Tibial nerve (tissue), 4 donors: ENCODE measurements around the gene RLN3. TPM values are rescaled to one million over a fixed set of nuclear protein-coding genes. Genes with fewer than 3 reads are reported as not detected.

ENCODE experiments used
- DNase-seq, 2 donors: peaks; one replicate each; pipeline ENCODE4 v3.0.0-alpha.2; 2019; ENCODE audit warnings: low spot score in 2 of 2
- H3K27ac ChIP-seq, 4 donors: fragments of 200-600 bp; sonication (generic) in 3 of 4; one replicate each; pipeline ENCODE4 v1.5.1; 2017 to 2019; ENCODE audit warnings: mild to moderate bottlenecking in 1 of 4
- H3K27me3 ChIP-seq, 2 donors: fragments of 200-600 bp; sonication (generic) in 1 of 2; one replicate each; pipeline versions ENCODE4 v1.5.1 to v1.6.0; 2017 to 2019
- H3K36me3 ChIP-seq, 3 donors: fragments of 200-600 bp; sonication (generic); one replicate each; pipeline ENCODE4 v1.5.1; 2018 to 2019
- H3K4me1 ChIP-seq, 4 donors: fragments of 200-600 bp; sonication (generic) in 3 of 4; one replicate each; pipeline ENCODE4 v1.5.1; 2017 to 2019
- H3K4me3 ChIP-seq, 4 donors: fragments of 200-600 bp; sonication (generic) in 3 of 4; one replicate each; pipeline ENCODE4 v1.5.1; 2017 to 2019; ENCODE audit warnings: mild to moderate bottlenecking in 1 of 4, moderate library complexity in 1 of 4
- H3K9me3 ChIP-seq, 4 donors: fragments of 200-600 bp; sonication (generic) in 3 of 4; one replicate each; pipeline ENCODE4 v1.5.1; 2017 to 2019
- EP300 ChIP-seq, 2 donors: sonication (generic); formaldehyde crosslinking; IDR thresholded peaks; one replicate each; pipeline ENCODE4 v1.6.1; 2017; ENCODE audit warnings: antibody characterized with exemption in 2 of 2, mild to moderate bottlenecking in 1 of 2
- POLR2A ChIP-seq, 2 donors: fragments of 450-650 bp; IDR thresholded peaks; one replicate each; pipeline ENCODE4 v1.6.1; 2017; ENCODE audit warnings: antibody characterized with exemption in 2 of 2, mild to moderate bottlenecking in 2 of 2, moderate library complexity in 2 of 2
- WGBS, 2 donors: methylation state at CpG; one replicate each; pipeline ENCODE4 v1.1.5; 2018; 5-methylcytosine and 5-hydroxymethylcytosine counted together
- total RNA-seq, 4 donors: library from RNA; depleted of rRNA; stranded (reverse); fragments of >200 nt; gene quantifications; one replicate each; pipeline ENCODE4 v1.1.0, GENCODE V29; 2016
- TF ChIP-seq, protein P1 (sequence below), 5 experiments: fragments of 200-600 bp in 3 of 5; fragments of 450-650 bp in 2 of 5; sonication (generic) in 3 of 5; IDR thresholded peaks; one replicate each; pipeline ENCODE4 v1.5.1; 2016 to 2019; ENCODE audit warnings: antibody characterized with exemption in 5 of 5, mild to moderate bottlenecking in 3 of 5, moderate library complexity in 2 of 5

The RLN3 gene
- total RNA-seq, 4 donors from 2014 or later, result not detected

DNA sequence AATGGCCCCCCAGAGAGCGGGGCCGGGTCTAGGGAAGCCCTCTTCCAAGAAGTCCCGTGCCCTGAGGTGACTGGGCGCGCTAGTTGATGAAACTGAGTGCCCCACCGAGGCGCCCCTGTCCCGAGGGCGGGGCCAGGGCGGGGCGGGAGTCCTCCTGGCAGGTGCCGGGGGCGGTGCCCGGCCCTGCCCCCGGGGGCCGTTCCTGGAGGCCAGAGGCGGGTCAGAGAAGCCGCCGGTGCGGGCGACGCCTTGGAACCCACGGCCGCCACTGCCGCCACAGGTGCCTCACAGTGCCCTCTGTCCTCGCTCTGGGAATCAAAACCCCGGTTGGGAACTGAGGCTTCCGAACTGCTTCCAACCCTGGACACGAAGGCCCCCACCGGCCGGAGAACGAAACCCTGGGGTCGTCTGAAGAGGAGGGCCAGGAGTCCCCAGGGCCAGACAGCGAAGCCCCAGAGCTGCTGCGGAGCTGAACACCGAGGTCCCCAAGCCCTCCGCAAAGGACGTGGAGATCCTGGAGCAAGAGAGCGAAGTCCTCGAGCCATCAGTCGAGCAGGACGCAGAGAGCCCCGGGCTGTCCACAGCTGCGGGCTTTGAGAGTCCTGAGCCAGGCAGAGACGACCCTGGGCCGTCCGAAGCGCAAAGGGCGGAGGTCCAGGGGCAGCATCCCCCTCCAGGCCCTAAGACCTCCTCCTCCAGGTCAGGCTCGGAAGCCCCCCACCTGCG is 44.8 kb downstream of the RLN3 start, which contains the start of gene MISP3:
Gene MISP3, plus strand, starts transcription at position 252 of the 726 bp plus-strand sequence. CDS start 524 bp downstream, outside the sequence.
- no peak for DNase-seq
- Histone ChIP-seq H3K36me3 (no peaks in the 10 kb centered on the region), H3K4me1 (peaks cover 0 to 44% (median 20%) of the 10 kb centered on the region in 4 donors), H3K4me3 (peak within 1 kb of the TSS; percentile 55 to 89 (median 72)), H3K27ac (peak within 1 kb of the TSS; percentile 78 to 96 (median 87)), H3K27me3 (no peaks in the 10 kb centered on the region), H3K9me3 (no peaks in the 10 kb centered on the region)
- 2 to 3% methylated on average over 8 to 27 of the region's 51 CpGs for WGBS, 2 donors
- TF ChIP-seq EP300 (IDR thresholded peaks at IDR 0.05) (no peak), POLR2A (IDR thresholded peaks at IDR 0.05) (no peak)
- TF ChIP-seq, protein P1, sequence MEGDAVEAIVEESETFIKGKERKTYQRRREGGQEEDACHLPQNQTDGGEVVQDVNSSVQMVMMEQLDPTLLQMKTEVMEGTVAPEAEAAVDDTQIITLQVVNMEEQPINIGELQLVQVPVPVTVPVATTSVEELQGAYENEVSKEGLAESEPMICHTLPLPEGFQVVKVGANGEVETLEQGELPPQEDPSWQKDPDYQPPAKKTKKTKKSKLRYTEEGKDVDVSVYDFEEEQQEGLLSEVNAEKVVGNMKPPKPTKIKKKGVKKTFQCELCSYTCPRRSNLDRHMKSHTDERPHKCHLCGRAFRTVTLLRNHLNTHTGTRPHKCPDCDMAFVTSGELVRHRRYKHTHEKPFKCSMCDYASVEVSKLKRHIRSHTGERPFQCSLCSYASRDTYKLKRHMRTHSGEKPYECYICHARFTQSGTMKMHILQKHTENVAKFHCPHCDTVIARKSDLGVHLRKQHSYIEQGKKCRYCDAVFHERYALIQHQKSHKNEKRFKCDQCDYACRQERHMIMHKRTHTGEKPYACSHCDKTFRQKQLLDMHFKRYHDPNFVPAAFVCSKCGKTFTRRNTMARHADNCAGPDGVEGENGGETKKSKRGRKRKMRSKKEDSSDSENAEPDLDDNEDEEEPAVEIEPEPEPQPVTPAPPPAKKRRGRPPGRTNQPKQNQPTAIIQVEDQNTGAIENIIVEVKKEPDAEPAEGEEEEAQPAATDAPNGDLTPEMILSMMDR (IDR thresholded peaks at IDR 0.05), result no peak

DNA sequence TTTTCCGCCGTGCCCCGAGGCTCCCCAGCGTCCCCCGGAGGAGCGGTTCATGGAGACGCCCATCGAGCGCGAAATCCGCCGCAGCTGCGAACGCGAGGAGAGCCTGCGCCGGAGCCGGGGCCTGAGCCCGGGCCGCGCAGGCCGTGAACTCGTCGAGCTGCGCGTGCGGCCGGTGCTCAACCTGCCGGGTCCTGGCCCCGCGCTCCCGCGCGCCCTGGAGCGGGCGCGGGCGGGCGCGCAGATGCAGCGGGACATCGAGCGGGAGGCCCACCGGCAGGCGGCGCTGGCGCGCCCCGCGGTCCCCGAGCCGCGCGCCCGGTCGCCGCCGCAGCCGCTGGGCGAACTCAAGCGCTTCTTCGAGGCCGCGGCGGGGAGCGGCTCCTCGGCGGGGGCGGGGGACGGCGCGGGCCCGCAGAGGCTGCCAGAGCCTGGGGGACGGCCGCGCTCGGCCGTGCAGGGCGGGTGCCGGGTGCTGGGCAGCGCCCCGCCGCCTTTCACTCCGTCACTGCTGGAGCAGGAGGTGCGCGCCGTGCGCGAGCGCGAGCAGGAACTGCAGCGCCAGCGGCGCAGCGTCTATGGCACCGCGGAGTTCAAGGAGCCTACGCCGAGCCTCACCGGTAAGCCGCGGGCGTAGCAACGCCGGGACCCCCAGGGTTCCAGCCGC is 45.4 kb downstream of the RLN3 start:
- H3K27ac ChIP-seq, result peak overlapping the region; percentile 78 to 96 (median 87)
- no peaks in the 10 kb centered on the region for H3K36me3 ChIP-seq
- H3K27me3 ChIP-seq, result no peaks in the 10 kb centered on the region
- H3K4me1 ChIP-seq, result peaks cover 0 to 44% (median 20%) of the 10 kb centered on the region in 4 donors
- peak in 1 of 2 donors; percentile 34 for TF ChIP-seq EP300 (IDR thresholded peaks at IDR 0.05)
- TF ChIP-seq, protein P1 (IDR thresholded peaks at IDR 0.05), result peak; percentile 30 to 99 (median 96)
- TF ChIP-seq POLR2A (IDR thresholded peaks at IDR 0.05), result peak; percentile 34 to 47
- H3K4me3 ChIP-seq, result peak overlapping the region; percentile 55 to 89 (median 72)
- WGBS, 2 donors, result 1 to 3% methylated on average over 14 to 92 of the region's 106 CpGs
- H3K9me3 ChIP-seq, result no peaks in the 10 kb centered on the region
- peak in 1 of 2 donors; percentile 39 for DNase-seq

DNA sequence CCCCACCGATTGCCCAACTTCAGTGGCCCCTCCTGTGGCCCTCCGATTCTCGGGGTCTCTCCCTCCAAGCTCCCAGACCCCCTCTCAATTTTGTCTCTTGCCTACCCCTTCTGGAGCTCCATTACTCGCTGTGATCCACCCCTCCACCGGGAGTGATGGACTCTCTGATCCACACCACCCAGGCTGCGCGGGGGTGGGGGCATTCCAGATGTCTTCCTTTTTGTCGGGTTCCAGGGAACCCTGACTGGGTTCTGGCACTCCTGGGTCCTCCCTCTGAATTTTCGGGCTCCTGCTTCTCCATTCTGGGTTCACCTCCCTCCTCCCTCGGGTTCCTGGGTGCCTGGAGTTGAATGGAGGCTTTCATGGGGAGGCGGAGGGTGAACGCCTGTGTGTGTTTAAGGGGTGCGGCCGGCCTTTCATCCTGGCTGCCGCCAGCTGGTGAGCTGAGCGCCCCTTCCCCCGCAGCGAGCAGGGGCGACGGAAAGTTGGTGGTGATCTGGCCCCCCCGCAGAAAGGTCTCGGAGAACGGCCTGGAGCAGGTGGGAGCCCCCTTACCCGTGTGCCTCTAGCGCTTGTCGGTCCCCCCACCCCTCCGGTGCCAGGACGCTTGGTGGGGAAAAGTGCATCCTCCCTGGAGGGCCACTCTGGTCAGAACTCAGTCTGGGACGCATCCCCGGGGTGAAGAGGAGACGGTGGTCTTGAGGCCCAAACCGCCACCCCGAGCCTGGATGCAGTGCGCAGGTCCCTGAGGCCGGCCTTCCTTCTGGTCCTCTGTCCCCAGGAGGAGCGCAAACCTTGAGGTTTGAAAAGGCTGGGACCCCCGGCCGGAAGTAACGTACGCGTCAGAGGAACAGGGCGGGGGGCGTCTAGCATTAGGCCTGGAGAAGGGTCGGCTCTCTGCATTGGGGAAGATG is 46.2 kb downstream of the RLN3 start:
- no peaks in the 10 kb centered on the region for H3K27me3 ChIP-seq
- no peaks in the 10 kb centered on the region for H3K9me3 ChIP-seq
- TF ChIP-seq POLR2A (IDR thresholded peaks at IDR 0.05) (no peak), EP300 (IDR thresholded peaks at IDR 0.05) (no peak)
- TF ChIP-seq, protein P1 (IDR thresholded peaks at IDR 0.05), result no peak
- H3K4me1 ChIP-seq, result peaks cover 0 to 44% (median 20%) of the 10 kb centered on the region in 4 donors
- peak overlapping the region; percentile 54 to 89 (median 72) for H3K4me3 ChIP-seq
- no peaks in the 10 kb centered on the region for H3K36me3 ChIP-seq
- WGBS, 2 donors, result 0 to 2% methylated on average over 26 to 29 of the region's 44 CpGs
- H3K27ac ChIP-seq, result peak overlapping the region; percentile 78 to 96 (median 87)
- peak in 1 of 2 donors; percentile 23 for DNase-seq

DNA sequence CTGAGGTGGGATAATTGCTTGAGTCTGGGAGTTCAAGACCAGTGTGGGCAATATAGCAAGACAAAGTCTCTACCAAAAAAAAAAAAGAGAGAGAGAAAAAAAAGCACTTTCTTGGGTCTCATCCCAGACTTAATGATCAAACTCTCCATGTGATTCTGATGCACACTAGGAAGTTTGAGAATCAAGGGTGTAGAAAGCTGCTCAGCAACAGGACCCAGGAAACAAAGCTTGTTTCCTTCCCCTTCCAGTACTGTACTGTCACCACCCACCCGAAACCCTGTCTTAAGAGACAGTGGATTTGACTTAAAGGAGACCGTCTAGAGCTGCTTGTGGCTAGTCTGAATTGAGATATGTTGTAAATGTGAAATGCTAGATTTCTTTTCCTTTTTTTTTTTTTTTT is 50.5 kb downstream of the RLN3 start:
- 64 to 69% methylated on average over 2 of the region's 2 CpGs for WGBS, 2 donors
- H3K27me3 ChIP-seq, result no peaks in the 10 kb centered on the region
- peaks cover 0 to 48% (median 16%) of the 10 kb centered on the region in 4 donors for H3K4me1 ChIP-seq
- peak overlapping the region in 1 of 4 donors; percentile 33 for H3K27ac ChIP-seq
- no peaks in the 10 kb centered on the region for H3K36me3 ChIP-seq
- TF ChIP-seq, protein P1 (IDR thresholded peaks at IDR 0.05), result no peak
- TF ChIP-seq EP300 (IDR thresholded peaks at IDR 0.05) (peak in 1 of 2 donors; percentile 36), POLR2A (IDR thresholded peaks at IDR 0.05) (no peak)
- no peaks in the 10 kb centered on the region for H3K9me3 ChIP-seq
- no peak overlapping the region for H3K4me3 ChIP-seq
- no peak for DNase-seq

Other genes starting within 250 kb of the RLN3 start
- 10 to 100 TPM in 1 of 4 donors, 1 to 10 TPM in 3; 2.8 to 19.8 (median 4.0) TPM for gene ZSWIM4, start 232.7 kb upstream of the RLN3 start, total RNA-seq
- not detected for gene NANOS3, start 151.0 kb upstream of the RLN3 start, total RNA-seq
- gene BRME1, start 122.0 kb upstream of the RLN3 start, total RNA-seq, result 1 to 10 TPM in 3 of 4 donors, not detected in 1; 1.5 to 3.3 (median 3.0) TPM
- 10 to 100 TPM; 42.7 to 99.3 (median 56.0) TPM for gene CC2D1A, start 121.9 kb upstream of the RLN3 start, total RNA-seq
- 10 to 100 TPM in 3 of 4 donors, 1 to 10 TPM in 1; 9.4 to 45.7 (median 20.7) TPM for gene PODNL1, start 89.7 kb upstream of the RLN3 start, total RNA-seq
- gene DCAF15, start 75.6 kb upstream of the RLN3 start, total RNA-seq, result 10 to 100 TPM; 14.3 to 31.5 (median 19.3) TPM
- 1 to 10 TPM; 3.1 to 8.4 (median 6.0) TPM for gene RFX1, start 21.8 kb upstream of the RLN3 start, total RNA-seq
- 1 to 10 TPM; 2.4 to 3.5 (median 3.0) TPM for gene IL27RA, start 3.6 kb downstream of the RLN3 start, total RNA-seq
- 1 to 10 TPM in 1 of 4 donors, under 1 TPM in 3; 0.30 to 2.7 (median 0.53) TPM for gene PALM3, start 33.9 kb downstream of the RLN3 start, total RNA-seq
- 1 to 10 TPM; 1.8 to 7.8 (median 7.2) TPM for gene MISP3, start 44.6 kb downstream of the RLN3 start, total RNA-seq
- not detected for gene C19orf67, start 57.6 kb downstream of the RLN3 start, total RNA-seq
- 10 to 100 TPM in 3 of 4 donors, 1 to 10 TPM in 1; 5.9 to 31.4 (median 19.0) TPM for gene SAMD1, start 62.6 kb downstream of the RLN3 start, total RNA-seq
- 10 to 100 TPM; 26.9 to 59.4 (median 41.3) TPM for gene PRKACA, start 89.6 kb downstream of the RLN3 start, total RNA-seq
- gene ASF1B, start 108.4 kb downstream of the RLN3 start, total RNA-seq, result 1 to 10 TPM in 1 of 4 donors, under 1 TPM in 1, not detected in 2; 0.90 to 2.3 TPM
- gene ADGRL1, start 178.0 kb downstream of the RLN3 start, total RNA-seq, result 10 to 100 TPM in 2 of 4 donors, 1 to 10 TPM in 2; 8.0 to 17.5 (median 11.2) TPM